Left lobe of liver (tissue), 2 donors: ENCODE data around the gene SOD3. TPM values are rescaled to one million over a fixed set of nuclear protein-coding genes. Genes with fewer than 3 reads are reported as not detected.

ENCODE experiments used
- ATAC-seq: fragments of 200-7000 bp; cut with Tn5 transposase; one replicate; pipeline ENCODE4 v1.9.1; 2020; ENCODE audit warnings: mild to moderate bottlenecking, moderate library complexity
- DNase-seq: peaks from one replicate; pipeline ENCODE4 v3.0.0-alpha.2; 2020; ENCODE audit warnings: low spot score
- total RNA-seq: library from RNA; stranded (reverse); gene quantifications from one replicate; pipeline ENCODE4 v1.2.1, GENCODE V29; 2021
- donor health status: DM: no; HTN: no; CAD: no; lungs with moderate emphysema.
- donor health status: DM: no; HTN: yes; CAD: no.

SOD3 gene
- total RNA-seq, 1 donor from 2014 or later, result 2.9 TPM

GRCh38 chr4:24800325-24800895 is 5.0 kb downstream of the SOD3 start:
- DNase-seq (no peak), ATAC-seq (peak; percentile 22)

- DNase-seq (no peak), ATAC-seq (no peak)
Observed at GRCh38 chr4:24801136-24801855, 5.9 kb downstream of the SOD3 start.

GRCh38 chr4:24802648-24803047 is 7.3 kb downstream of the SOD3 start:
- DNase-seq (no peak), ATAC-seq (no peak)

- DNase-seq (no peak), ATAC-seq (no peak)
Observed at GRCh38 chr4:24805067-24805466, 9.7 kb downstream of the SOD3 start.

GRCh38 chr4:24805566-24805965 is 10.2 kb downstream of the SOD3 start:
- no peak for ATAC-seq
- no peak for DNase-seq

GRCh38 chr4:24806206-24806990 is 11.0 kb downstream of the SOD3 start:
- DNase-seq, result no peak
- no peak for ATAC-seq

- ATAC-seq, result no peak
- DNase-seq, result no peak
Observed at GRCh38 chr4:24807611-24808010, 12.2 kb downstream of the SOD3 start.

GRCh38 chr4:24808261-24808660 is 12.9 kb downstream of the SOD3 start:
- no peak for ATAC-seq
- no peak for DNase-seq

GRCh38 chr4:24808955-24809354 is 13.6 kb downstream of the SOD3 start:
- DNase-seq, result no peak
- no peak for ATAC-seq

- no peak for ATAC-seq
- no peak for DNase-seq
Observed at GRCh38 chr4:24809376-24809775, 14.0 kb downstream of the SOD3 start.

GRCh38 chr4:24809815-24810405 is 14.5 kb downstream of the SOD3 start:
- no peak for DNase-seq
- no peak for ATAC-seq

GRCh38 chr4:24810871-24811631 is 15.7 kb downstream of the SOD3 start:
- DNase-seq, result no peak
- ATAC-seq, result no peak

- DNase-seq (no peak), ATAC-seq (no peak)
Observed at GRCh38 chr4:24813732-24814131, 18.4 kb downstream of the SOD3 start.

- no peak for ATAC-seq
Observed at GRCh38 chr4:24816797-24817196, 21.4 kb downstream of the SOD3 start.

GRCh38 chr4:24820541-24820940 is 25.2 kb downstream of the SOD3 start:
- ATAC-seq (no peak), DNase-seq (no peak)

More at GRCh38 chr4:24816797-24817196, 21.4 kb downstream of the SOD3 start:
- no peak for DNase-seq

- ATAC-seq (no peak), DNase-seq (no peak)
Observed at GRCh38 chr4:24824720-24825119, 29.3 kb downstream of the SOD3 start.

- DNase-seq, result no peak
- no peak for ATAC-seq
Observed at GRCh38 chr4:24831637-24832036, 36.3 kb downstream of the SOD3 start.

GRCh38 chr4:24835696-24836095 is 40.3 kb downstream of the SOD3 start:
- ATAC-seq (no peak), DNase-seq (no peak)

GRCh38 chr4:24836661-24837242 is 41.4 kb downstream of the SOD3 start:
- ATAC-seq (no peak), DNase-seq (no peak)

GRCh38 chr4:24837336-24837735 is 42.0 kb downstream of the SOD3 start:
- ATAC-seq, result no peak
- no peak for DNase-seq

- DNase-seq (no peak), ATAC-seq (peak; percentile 19)
Observed at GRCh38 chr4:24837781-24838180, 42.4 kb downstream of the SOD3 start.
